IMR-90 (cell line): ENCODE results near the gene TMEM117. TPM values are rescaled to one million over a fixed set of nuclear protein-coding genes. Genes with fewer than 3 reads are reported as not detected.
A peak's percentile ranks its signal among the peaks of the same experiment; 100 is the strongest.

Experiments used
- ATAC-seq: fragments of 200-7000 bp; cut with Tn5 transposase; 2 replicates; pipeline ENCODE4 v1.9.1; 2020; ENCODE audit warnings: low read depth, mild to moderate bottlenecking, moderate library complexity
- BruUV-seq: library from RNA; stranded (reverse); fragments of 400-500 nt; replicated peaks from 2 replicates; lab custom pipeline; 2021; lab: Mats Ljungman, UMichigan
- CTCF ChIA-PET: fragments of 300-600 bp; formaldehyde crosslinking; extraction: SDS; loops from one replicate; lab custom pipeline; 2021; ENCODE audit warnings: antibody characterized with exemption; lab: Yijun Ruan, JAX
- POLR2A ChIA-PET: fragments of 300-600 bp; sonication (Branson Sonifier 250); formaldehyde crosslinking; loops from one replicate; lab custom pipeline; 2022; ENCODE audit warnings: antibody characterized with exemption; ENCODE audit not compliant: unreplicated experiment; lab: Charles Lee
- DNase-seq: peaks from one replicate; pipeline ENCODE4 v3.0.0; 2013
- H2AFZ ChIP-seq: replicated peaks from 2 replicates; pipeline ENCODE3; 2013; ENCODE audit warnings: low read length, mild to moderate bottlenecking; ENCODE audit not compliant: poor library complexity
- H2AK5ac ChIP-seq: 2 replicates; pipeline ENCODE4 v1.6.1; 2013; ENCODE audit warnings: low read depth, low read length, inconsistent platforms
- H2AK9ac ChIP-seq: replicated peaks from 2 replicates; pipeline ENCODE3; 2013; ENCODE audit warnings: mild to moderate bottlenecking, low read depth, low read length, moderate library complexity; ENCODE audit not compliant: poor library complexity
- H2BK120ac ChIP-seq: 2 replicates; pipeline ENCODE4 v1.6.1; 2013; ENCODE audit warnings: low read depth, low read length, inconsistent platforms
- H2BK15ac ChIP-seq: 3 replicates; pipeline ENCODE4 v1.6.1; 2013; ENCODE audit warnings: low read depth, low read length, inconsistent platforms
- H2BK20ac ChIP-seq: 2 replicates; pipeline ENCODE4 v1.6.1; 2013; ENCODE audit warnings: low read depth, mild to moderate bottlenecking, inconsistent platforms, low read length, moderate library complexity
- H2BK5ac ChIP-seq: 2 replicates; pipeline ENCODE4 v1.6.1; 2013; ENCODE audit warnings: mild to moderate bottlenecking, low read depth, low read length, inconsistent platforms; ENCODE audit not compliant: poor library complexity, severe bottlenecking
- H3K14ac ChIP-seq: replicated peaks from 2 replicates; pipeline ENCODE4 v1.6.1; 2013; ENCODE audit warnings: low read depth, low read length, inconsistent platforms
- H3K18ac ChIP-seq: 2 replicates; pipeline ENCODE4 v1.6.1; 2013; ENCODE audit warnings: low read depth, low read length, control low read depth
- H3K23ac ChIP-seq: 2 replicates; pipeline ENCODE4 v1.6.1; 2013; ENCODE audit warnings: low read depth, low read length, inconsistent platforms
- H3K27ac ChIP-seq: 2 replicates; pipeline ENCODE4 v1.5.1; 2013; ENCODE audit warnings: mild to moderate bottlenecking, control low read depth, low read length; ENCODE audit not compliant: insufficient read depth
- H3K27me3 ChIP-seq: 2 replicates; pipeline ENCODE4 v1.6.1; 2013; ENCODE audit warnings: low read length; ENCODE audit not compliant: control insufficient read depth, insufficient read depth
- H3K36me3 ChIP-seq: 2 replicates; pipeline ENCODE4 v1.6.1; 2013; ENCODE audit warnings: low read length, mixed read lengths; ENCODE audit not compliant: control insufficient read depth, insufficient read depth
- H3K4ac ChIP-seq: 2 replicates; pipeline ENCODE4 v1.6.1; 2013; ENCODE audit warnings: low read depth, low read length, inconsistent platforms
- H3K4me1 ChIP-seq: 2 replicates; pipeline ENCODE4 v1.6.1; 2013; ENCODE audit warnings: low read length, mixed read lengths; ENCODE audit not compliant: control insufficient read depth, insufficient read depth
- H3K4me2 ChIP-seq: 2 replicates; pipeline ENCODE4 v1.6.1; 2013; ENCODE audit warnings: low read depth, mild to moderate bottlenecking, control low read depth, low read length, moderate library complexity
- H3K4me3 ChIP-seq: 2 replicates; pipeline ENCODE4 v1.5.1; 2013; ENCODE audit warnings: low read depth, mild to moderate bottlenecking, control low read depth, low read length, moderate library complexity; ENCODE audit not compliant: insufficient read depth
- H3K56ac ChIP-seq: 2 replicates; pipeline ENCODE4 v1.6.1; 2013; ENCODE audit warnings: low read length, inconsistent platforms; ENCODE audit not compliant: insufficient read depth; ENCODE audit errors: extremely low read depth
- H3K79me1 ChIP-seq, 2 experiments: 2 replicates each; pipeline ENCODE4 v1.6.1; 2013; ENCODE audit warnings: low read length in 2 of 2, inconsistent platforms in 1 of 2, low read depth in 1 of 2
- H3K9ac ChIP-seq: 2 replicates; pipeline ENCODE4 v1.6.1; 2013; ENCODE audit warnings: low read depth, low read length, control low read depth
- H3K9me1 ChIP-seq: 2 replicates; pipeline ENCODE4 v1.6.1; 2013; ENCODE audit warnings: low read length, inconsistent platforms; ENCODE audit not compliant: insufficient read depth
- H3K9me3 ChIP-seq: 2 replicates; pipeline ENCODE4 v1.6.1; 2013; ENCODE audit warnings: low read length; ENCODE audit not compliant: control insufficient read depth, insufficient read depth
- H4K20me1 ChIP-seq: 2 replicates; pipeline ENCODE4 v1.6.1; 2013; ENCODE audit warnings: low read length, inconsistent platforms; ENCODE audit not compliant: insufficient read depth
- H4K5ac ChIP-seq: 2 replicates; pipeline ENCODE4 v1.6.1; 2013; ENCODE audit warnings: mild to moderate bottlenecking, low read depth, low read length, control low read depth
- H4K8ac ChIP-seq, 2 experiments: 2 replicates each; pipeline ENCODE4 v1.6.1; 2013; ENCODE audit warnings: low read depth in 2 of 2, low read length in 2 of 2, control low read depth in 1 of 2, inconsistent platforms in 1 of 2
- H4K91ac ChIP-seq: 2 replicates; pipeline ENCODE4 v1.6.1; 2013; ENCODE audit warnings: low read depth, low read length, inconsistent platforms; ENCODE audit not compliant: insufficient read depth
- CTCF ChIP-seq: conservative IDR thresholded peaks from 2 replicates; pipeline ENCODE4 v1.5.1; 2012; ENCODE audit warnings: mild to moderate bottlenecking, low read depth, low read length, improper control_type of control experiment
- ELK1 ChIP-seq: fragments of 150-350 bp; IDR thresholded peaks from 2 replicates; pipeline ENCODE4 v1.6.1; 2016; ENCODE audit warnings: low read depth, mild to moderate bottlenecking, low read length, moderate library complexity, borderline replicate concordance
- POLR2A ChIP-seq: IDR thresholded peaks from 2 replicates; pipeline ENCODE4 v1.6.1; 2012; ENCODE audit warnings: mild to moderate bottlenecking, low read depth, low read length
- RAD21 ChIP-seq: IDR thresholded peaks from 2 replicates; pipeline ENCODE4 v1.6.1; 2012; ENCODE audit warnings: low read length, improper control_type of control experiment
- SMC3 ChIP-seq: fragments of 150-350 bp; IDR thresholded peaks from 2 replicates; pipeline ENCODE4 v1.6.1; 2016; ENCODE audit warnings: low read depth, mild to moderate bottlenecking, antibody characterized with exemption, low read length, moderate library complexity
- USF2 ChIP-seq: fragments of 150-350 bp; IDR thresholded peaks from 2 replicates; pipeline ENCODE4 v1.6.1; 2017; ENCODE audit warnings: mild to moderate bottlenecking, antibody characterized with exemption, low read length, low read depth
- WGBS, 2 experiments: methylation state at CpG; one replicate each; pipeline versions ENCODE4 v1.1.5 to v1.1.7; 2013; ENCODE audit warnings: missing lambda C conversion rate in 2 of 2; ENCODE audit not compliant: insufficient read length in 1 of 2; ENCODE audit errors: extremely low coverage in 2 of 2; 5-methylcytosine and 5-hydroxymethylcytosine counted together
- dilution Hi-C: fragments of 300-500 bp; cut with HindIII; formaldehyde crosslinking; loops from one replicate; pipeline ENCODE4 v1.14.3; 2018; ENCODE audit warnings: low sequenced_read_pairs; ENCODE audit not compliant: unreplicated experiment
- in situ Hi-C: fragments of 300-500 bp; cut with MboI; formaldehyde crosslinking; loops from 3 replicates; pipeline ENCODE4 v1.14.3; 2019; ENCODE audit warnings: low sequenced_read_pairs, inconsistent platforms, mixed read lengths
- intact Hi-C: fragments of 100-400 bp; cut with micrococcal nuclease; formaldehyde crosslinking; loops from 2 replicates; pipeline ENCODE4 v1.10.0; 2022
- polyA plus RNA-seq, 3 experiments: library from polyadenylated mRNA; depleted of rRNA; stranded (reverse); fragments of >200 nt; gene quantifications; 2 replicates each; pipeline ENCODE4 v1.2.3, GENCODE V29; 2012; ENCODE audit warnings: low replicate concordance in 1 of 3
- total RNA-seq: library from RNA; depleted of rRNA; stranded (reverse); fragments of >200 nt; gene quantifications from 2 replicates; pipeline ENCODE4 v1.2.3, GENCODE V29; 2012

TMEM117 gene
- total and polyA plus RNA-seq, 2 of the 4 experiments (the other 2 are of a cell fraction): 8.7 to 21.0 TPM

- intact Hi-C loops: loop anchor here (1.0 to 2.0 kb wide), 7 partner anchors 46 to 1048 kb away; partner anchors contain the start of gene TMEM117
- ATAC-seq (peak; percentile 97), DNase-seq (peak; percentile 76)
- Histone ChIP-seq H4K20me1 (no peaks in the 10 kb centered on the region), H3K27me3 (no peaks in the 10 kb centered on the region), H2BK20ac (no peak overlapping the region), H3K79me1 (no peaks in the 10 kb centered on the region; a peak in 2 of 4 replicates), H3K23ac (no peak overlapping the region), H3K14ac (no peak overlapping the region), H4K5ac (no peak overlapping the region), H3K4ac (no peak overlapping the region), H2AK9ac (no peak overlapping the region), H2BK15ac (no peak overlapping the region), H3K4me3 (no peak overlapping the region), H4K8ac (no peak overlapping the region), H3K36me3 (no peaks in the 10 kb centered on the region), H3K18ac (no peak overlapping the region), H4K91ac (no peak overlapping the region), H2BK5ac (no peak overlapping the region), H3K9me1 (no peaks in the 10 kb centered on the region), H3K27ac (no peak overlapping the region), H3K4me2 (no peak overlapping the region), H2AK5ac (no peak overlapping the region), H3K9me3 (no peaks in the 10 kb centered on the region), H3K56ac (no peak overlapping the region), H2BK120ac (no peak overlapping the region), H3K4me1 (no peaks in the 10 kb centered on the region), H2AFZ (no peak overlapping the region), H3K9ac (no peak overlapping the region)
- BruUV-seq: no TSS peak
- WGBS, 2 experiments: no CpG with 5 or more reads among the region's 2 CpGs
- no peak for TF ChIP-seq ELK1
- TF ChIP-seq CTCF: peak; percentile 98
- TF ChIP-seq SMC3: peak; percentile 97
- peak; percentile 33; the same call in 1 of the 2 replicates for TF ChIP-seq POLR2A
- TF ChIP-seq RAD21: peak; percentile 99
- no peak for TF ChIP-seq USF2
- POLR2A ChIA-PET: no interaction called here
- in situ Hi-C loops: loop anchor here (5.0 to 25.0 kb wide), 4 partner anchors 75 to 520 kb away; partner anchors contain the start of gene TWF1
- CTCF ChIA-PET: interaction anchor here (0.7 to 1.7 kb wide), 8 partner anchors 8 to 534 kb away, joined by 3 to 7 read pairs (median 4); partner anchors contain the start of gene TWF1
- dilution Hi-C loops: no loop called here
Observed at GRCh38 chr12:43882578-43883178, 46.8 kb downstream of the TMEM117 start.
